Heart right ventricle (tissue), 16 donors: ENCODE measurements around the gene ANKDD1A. TPM values are rescaled to one million over a fixed set of nuclear protein-coding genes. Genes with fewer than 3 reads are reported as not detected.

Experiments
- ATAC-seq, 8 donors: fragments of 200-7000 bp; cut with Tn5 transposase; one replicate each; pipeline ENCODE4 v1.9.1; 2020; ENCODE audit warnings: mild to moderate bottlenecking in 8 of 8, moderate library complexity in 8 of 8, moderate number of reproducible peaks in 1 of 8
- DNase-seq, 2 donors: peaks; one replicate each; pipeline ENCODE4 v3.0.0-alpha.2; 2020
- H3K27ac ChIP-seq, 10 donors: fragments of 200-600 bp; sonication (generic) in 2 of 10; one replicate each; pipeline versions ENCODE4 v1.5.0 to v1.8.0; 2020 to 2022; ENCODE audit warnings: mild to moderate bottlenecking in 3 of 10
- H3K27me3 ChIP-seq, 7 donors: fragments of 200-600 bp; one replicate each; pipeline ENCODE4 v1.8.0; 2021 to 2022; ENCODE audit warnings: mild to moderate bottlenecking in 2 of 7
- H3K36me3 ChIP-seq, 9 donors: fragments of 200-600 bp; sonication (generic) in 1 of 9; one replicate each; pipeline versions ENCODE4 v1.5.0 to v1.8.0; 2020 to 2022; ENCODE audit warnings: mild to moderate bottlenecking in 2 of 9
- H3K4me1 ChIP-seq, 9 donors: fragments of 200-600 bp; sonication (generic) in 1 of 9; one replicate each; pipeline versions ENCODE4 v1.5.0 to v1.8.0; 2020 to 2022; ENCODE audit warnings: mild to moderate bottlenecking in 4 of 9
- H3K4me3 ChIP-seq, 10 donors: fragments of 200-600 bp; sonication (generic) in 2 of 10; one replicate each; pipeline versions ENCODE4 v1.5.0 to v1.8.0; 2020 to 2022; ENCODE audit warnings: mild to moderate bottlenecking in 7 of 10, moderate library complexity in 2 of 10
- H3K9me3 ChIP-seq, 11 donors: fragments of 200-600 bp in 10 of 11; sonication (generic) in 2 of 11; one replicate each; pipeline versions ENCODE4 v1.5.0 to v1.8.0; 2013 to 2022; ENCODE audit warnings: mild to moderate bottlenecking in 2 of 11, control low read depth in 1 of 11, moderate library complexity in 1 of 11
- WGBS, 2 donors: extraction: QIAGEN DNeasy Blood & Tissue Kit; methylation state at CpG; one replicate each; pipeline ENCODE4 v1.1.7; 2013; ENCODE audit warnings: inconsistent platforms in 1 of 2; 5-methylcytosine and 5-hydroxymethylcytosine counted together
- intact Hi-C, 10 donors: fragments of 100-400 bp; cut with DNase I; formaldehyde crosslinking; loops; one replicate each; pipeline versions ENCODE4 v1.11.1 to v1.14.2; 2022
- polyA plus RNA-seq, 2 donors: library from polyadenylated mRNA; stranded (reverse); fragments of 200-250 nt; gene quantifications; one replicate each; pipeline ENCODE4 v1.2.3, GENCODE V29; 2013
- total RNA-seq, 10 donors: library from RNA; stranded (reverse); fragmentation: NEBNext Ultra II Directional in 3 of 10; extraction: Animal tissue kit (Norgen Biotek cat#: 25700) in 3 of 10; gene quantifications; one replicate each; pipeline versions ENCODE4 v1.2.1 to v1.2.4, GENCODE V29; 2021 to 2023
- TF ChIP-seq, protein P1 (sequence below), 9 donors: fragments of 200-600 bp; sonication (generic) in 2 of 9; IDR thresholded peaks; one replicate each; pipeline versions ENCODE4 v1.5.0 to v1.8.0; 2021 to 2022; ENCODE audit warnings: antibody characterized with exemption in 9 of 9, mild to moderate bottlenecking in 5 of 9, moderate library complexity in 1 of 9
- donor health status: Arrhythmogenic right ventricular cardiomyopathy.
- donor health status: ischemic (EF 13 %, LVEDD 7.1; RV severe dilation, severe dysfunction).
- donor health status: healthy with polysubstance abuse.
- donor health status: DM: no; HTN: yes; CAD: no.
- donor health status: DM: no; HTN: no; CAD: no.
- donor health status: ischemic (EF 25% LVEDD 6.9; RV normal size, moderate dysfunction).
- donor health status: ischemic (EF 25% LVEDD 5.7; RV mildly dilated, moderate dysfunction).
- donor health status: healthy.
- donor health status: DM: yes; HTN: yes; CAD: no.
- donor health status: Ischemic cardiomyopathy.
- donor health status: ischemic (EF 35%, LVEDD 5.7; RV mildly dilated, moderate dysfunction).
- donor health status: nonischemic (EF 11% LVEDD 7.7; RV severe dilation, severe dysfunction).
- donor health status: DM: yes; HTN: yes; CAD: no.
- donor health status: PGD.
- donor health status: ischemic (EF 29% LVEDD 5.4; RV normal size, mild dysfunction).
- donor health status: nonischemic (EF 23%, LVEDD 6.1; RV moderate dilation, normal function).

Gene ANKDD1A
- total and polyA plus RNA-seq, 12 donors = 0.70 to 1.9 (median 1.3) TPM

GRCh38 chr15:64950888-64951287 lies 39.2 kb downstream of the ANKDD1A start:
- DNase-seq = no peak
- Histone ChIP-seq H3K27me3 (no peaks in the 10 kb centered on the region), H3K4me3 (no peak overlapping the region), H3K27ac (no peak overlapping the region), H3K9me3 (peaks cover 0 to 10% (median 0%) of the 10 kb centered on the region in 11 donors), H3K36me3 (peaks cover 0 to 14% (median 9%) of the 10 kb centered on the region in 9 donors), H3K4me1 (no peaks in the 10 kb centered on the region)
- WGBS, 2 donors = 80 to 82% methylated on average over 6 of the region's 6 CpGs
- intact Hi-C loops = no loop called here
- ATAC-seq = no peak
- TF ChIP-seq, protein P1, sequence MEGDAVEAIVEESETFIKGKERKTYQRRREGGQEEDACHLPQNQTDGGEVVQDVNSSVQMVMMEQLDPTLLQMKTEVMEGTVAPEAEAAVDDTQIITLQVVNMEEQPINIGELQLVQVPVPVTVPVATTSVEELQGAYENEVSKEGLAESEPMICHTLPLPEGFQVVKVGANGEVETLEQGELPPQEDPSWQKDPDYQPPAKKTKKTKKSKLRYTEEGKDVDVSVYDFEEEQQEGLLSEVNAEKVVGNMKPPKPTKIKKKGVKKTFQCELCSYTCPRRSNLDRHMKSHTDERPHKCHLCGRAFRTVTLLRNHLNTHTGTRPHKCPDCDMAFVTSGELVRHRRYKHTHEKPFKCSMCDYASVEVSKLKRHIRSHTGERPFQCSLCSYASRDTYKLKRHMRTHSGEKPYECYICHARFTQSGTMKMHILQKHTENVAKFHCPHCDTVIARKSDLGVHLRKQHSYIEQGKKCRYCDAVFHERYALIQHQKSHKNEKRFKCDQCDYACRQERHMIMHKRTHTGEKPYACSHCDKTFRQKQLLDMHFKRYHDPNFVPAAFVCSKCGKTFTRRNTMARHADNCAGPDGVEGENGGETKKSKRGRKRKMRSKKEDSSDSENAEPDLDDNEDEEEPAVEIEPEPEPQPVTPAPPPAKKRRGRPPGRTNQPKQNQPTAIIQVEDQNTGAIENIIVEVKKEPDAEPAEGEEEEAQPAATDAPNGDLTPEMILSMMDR (IDR thresholded peaks at IDR 0.05) = no peak

DNA sequence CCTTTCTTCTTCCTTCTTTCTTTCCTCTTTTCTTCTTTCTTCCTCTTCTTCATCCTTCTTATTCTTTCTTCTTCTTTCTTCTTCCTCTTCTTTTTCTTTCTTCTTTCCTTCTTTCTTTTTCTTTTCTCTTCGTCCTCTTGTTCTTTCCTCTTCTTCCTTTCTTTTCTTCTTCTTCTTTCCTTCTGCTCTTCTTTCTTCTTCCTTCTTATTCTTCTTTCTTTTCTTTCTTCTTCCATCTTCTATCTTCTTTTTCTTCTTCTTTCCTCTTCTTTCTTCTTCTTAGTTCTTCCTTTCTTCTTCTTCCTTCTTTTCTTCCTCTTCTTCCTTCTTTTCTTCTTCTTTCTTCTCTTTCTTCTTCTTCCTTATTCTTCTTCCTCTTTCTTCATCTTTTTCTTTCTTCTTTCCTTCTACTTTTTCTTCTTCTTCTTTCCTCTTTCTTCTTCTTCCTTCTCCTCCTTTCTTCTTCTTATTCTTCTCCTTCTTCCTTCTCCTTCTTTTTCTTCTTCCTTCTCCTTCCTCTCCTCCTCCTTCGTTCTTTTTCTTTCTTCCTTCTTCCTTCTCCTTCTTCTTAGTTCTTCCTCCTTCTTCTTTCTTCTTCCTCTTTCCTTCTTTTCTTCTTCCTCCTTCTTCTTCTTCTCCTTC lies 40.2 kb downstream of the ANKDD1A start:
- no peaks in the 10 kb centered on the region for H3K4me1 ChIP-seq
- H3K27ac ChIP-seq = no peak overlapping the region
- ATAC-seq = no peak
- no peak for DNase-seq
- TF ChIP-seq, protein P1 (IDR thresholded peaks at IDR 0.05) = no peak
- H3K9me3 ChIP-seq = peaks cover 0 to 10% (median 0%) of the 10 kb centered on the region in 11 donors
- 90 to 94% methylated on average over 2 of the region's 2 CpGs for WGBS, 2 donors
- H3K36me3 ChIP-seq = peaks cover 0 to 24% (median 11%) of the 10 kb centered on the region in 9 donors
- H3K27me3 ChIP-seq = no peaks in the 10 kb centered on the region
- H3K4me3 ChIP-seq = no peak overlapping the region
- intact Hi-C loops = no loop called here

- TF ChIP-seq, protein P1 (IDR thresholded peaks at IDR 0.05) = no peak
- 60 to 69% methylated on average over 3 of the region's 3 CpGs for WGBS, 2 donors
- Histone ChIP-seq H3K36me3 (peaks cover 0 to 45% (median 15%) of the 10 kb centered on the region in 9 donors), H3K27me3 (no peaks in the 10 kb centered on the region), H3K4me1 (no peaks in the 10 kb centered on the region), H3K4me3 (no peak overlapping the region), H3K27ac (no peak overlapping the region), H3K9me3 (peaks cover 0 to 10% (median 0%) of the 10 kb centered on the region in 11 donors)
- intact Hi-C loops = no loop called here
- no peak for ATAC-seq
- no peak for DNase-seq
Observed at GRCh38 chr15:64954395-64954794, 42.7 kb downstream of the ANKDD1A start.

- Histone ChIP-seq H3K27ac (no peak overlapping the region), H3K4me1 (no peaks in the 10 kb centered on the region), H3K36me3 (peaks cover 0 to 92% (median 51%) of the 10 kb centered on the region in 9 donors), H3K4me3 (no peak overlapping the region), H3K27me3 (no peaks in the 10 kb centered on the region), H3K9me3 (no peaks in the 10 kb centered on the region)
- DNase-seq (no peak), ATAC-seq (no peak)
- WGBS, 2 donors = 97 to 98% methylated on average over 9 of the region's 9 CpGs
- TF ChIP-seq, protein P1 (IDR thresholded peaks at IDR 0.05) = no peak
- intact Hi-C loops = no loop called here
Observed at GRCh38 chr15:64959128-64959527, 47.4 kb downstream of the ANKDD1A start.
